Astrocyte (in vitro differentiated cells and primary cell): ENCODE results near the gene BOD1L2. TPM values are rescaled to one million over a fixed set of nuclear protein-coding genes. Genes with fewer than 3 reads are reported as not detected.

Source experiments
- DNase-seq: peaks from one replicate; pipeline ENCODE4 v3.0.0-alpha.2; 2010; ENCODE audit warnings: low read depth
- FAIRE-seq: peaks from 2 replicates; lab custom pipeline; 2011; peaks lifted over from hg19 to GRCh38; lab: Jason Lieb, UNC
- H2AFZ ChIP-seq: 2 replicates; pipeline ENCODE4 v1.6.0; 2012; ENCODE audit warnings: low read depth, low read length, inconsistent platforms
- H3K27ac ChIP-seq: 2 replicates; pipeline ENCODE4 v1.5.1; 2011; ENCODE audit warnings: low read depth, low read length, inconsistent platforms
- H3K27me3 ChIP-seq: 2 replicates; pipeline ENCODE4 v1.6.0; 2011; ENCODE audit warnings: low read length, inconsistent platforms; ENCODE audit not compliant: insufficient read depth
- H3K36me3 ChIP-seq: 2 replicates; pipeline ENCODE4 v1.5.1; 2011; ENCODE audit warnings: low read length, inconsistent platforms; ENCODE audit not compliant: insufficient read depth
- H3K4me1 ChIP-seq: 2 replicates; pipeline ENCODE4 v1.5.1; 2011; ENCODE audit warnings: low read length, inconsistent platforms; ENCODE audit not compliant: insufficient read depth
- H3K4me2 ChIP-seq: 2 replicates; pipeline ENCODE4 v1.6.0; 2012; ENCODE audit warnings: low read length, inconsistent platforms
- H3K4me3 ChIP-seq: 2 replicates; pipeline ENCODE4 v1.5.1; 2011; ENCODE audit warnings: low read depth, mild to moderate bottlenecking, low read length, inconsistent platforms; ENCODE audit not compliant: insufficient read depth
- H3K79me2 ChIP-seq: 2 replicates; pipeline ENCODE4 v1.6.0; 2012; ENCODE audit warnings: mild to moderate bottlenecking, low read length, inconsistent platforms; ENCODE audit not compliant: insufficient read depth
- H3K9ac ChIP-seq: 2 replicates; pipeline ENCODE4 v1.6.0; 2012; ENCODE audit warnings: mild to moderate bottlenecking, low read length, inconsistent platforms
- H3K9me3 ChIP-seq: 2 replicates; pipeline ENCODE4 v1.5.1; 2012; ENCODE audit warnings: low read depth, mild to moderate bottlenecking, low read length, inconsistent platforms; ENCODE audit not compliant: insufficient read depth
- H4K20me1 ChIP-seq: 2 replicates; pipeline ENCODE4 v1.6.0; 2012; ENCODE audit warnings: low read length, inconsistent platforms; ENCODE audit not compliant: insufficient read depth
- H3K27ac Mint-ChIP-seq: one replicate; pipeline ENCODE4 v1.8.0; 2021; ENCODE audit warnings: mild to moderate bottlenecking, mixed read lengths; ENCODE audit not compliant: unreplicated experiment
- H3K27me3 Mint-ChIP-seq: one replicate; pipeline ENCODE4 v1.8.0; 2021; ENCODE audit warnings: low read depth, mixed read lengths; ENCODE audit not compliant: unreplicated experiment
- H3K36me3 Mint-ChIP-seq: one replicate; pipeline ENCODE4 v1.8.0; 2021; ENCODE audit warnings: low read depth, mixed read lengths; ENCODE audit not compliant: unreplicated experiment
- H3K4me1 Mint-ChIP-seq: one replicate; pipeline ENCODE4 v1.8.0; 2021; ENCODE audit warnings: low read depth, mixed read lengths; ENCODE audit not compliant: unreplicated experiment
- H3K4me3 Mint-ChIP-seq: one replicate; pipeline ENCODE4 v1.8.0; 2021; ENCODE audit warnings: mild to moderate bottlenecking, moderate library complexity, mixed read lengths; ENCODE audit not compliant: unreplicated experiment
- H3K9me3 Mint-ChIP-seq: one replicate; pipeline ENCODE4 v1.8.0; 2021; ENCODE audit warnings: mild to moderate bottlenecking, mixed read lengths; ENCODE audit not compliant: unreplicated experiment
- CTCF ChIP-seq: IDR thresholded peaks from 2 replicates; pipeline ENCODE4 v1.5.1; 2011; ENCODE audit warnings: low read depth, mild to moderate bottlenecking, inconsistent platforms, low read length, moderate library complexity; ENCODE audit not compliant: insufficient read depth
- EZH2 ChIP-seq: IDR thresholded peaks from 2 replicates; pipeline ENCODE4 v1.6.1; 2012; ENCODE audit warnings: mild to moderate bottlenecking, low read length, inconsistent platforms; ENCODE audit not compliant: insufficient read depth
- total RNA-seq: library from RNA; stranded (reverse); gene quantifications from 2 replicates; pipeline ENCODE4 v1.2.1, GENCODE V29; 2021

Gene BOD1L2
- total RNA-seq, 1 donor from 2014 or later = not detected

- H3K36me3 ChIP-seq = no peaks in the 10 kb centered on the region
- no peaks in the 10 kb centered on the region for H3K4me1 ChIP-seq
- no peak overlapping the region for H3K4me3 Mint-ChIP-seq
- no peak overlapping the region for H2AFZ ChIP-seq
- H3K9me3 Mint-ChIP-seq = peaks cover 3% of the 10 kb centered on the region
- H3K4me2 ChIP-seq = no peak overlapping the region
- H3K27me3 ChIP-seq = no peaks in the 10 kb centered on the region
- no peaks in the 10 kb centered on the region for H4K20me1 ChIP-seq
- H3K27me3 Mint-ChIP-seq = peaks cover 12% of the 10 kb centered on the region
- no peaks in the 10 kb centered on the region for H3K79me2 ChIP-seq
- H3K27ac Mint-ChIP-seq = no peak overlapping the region
- H3K9ac ChIP-seq = no peak overlapping the region
- no peak overlapping the region for H3K4me3 ChIP-seq
- no peak for TF ChIP-seq EZH2
- no peak for TF ChIP-seq CTCF
- DNase-seq (no peak), FAIRE-seq (no peak)
- H3K36me3 Mint-ChIP-seq = no peaks in the 10 kb centered on the region
- no peaks in the 10 kb centered on the region for H3K4me1 Mint-ChIP-seq
- H3K9me3 ChIP-seq = no peaks in the 10 kb centered on the region
- H3K27ac ChIP-seq = no peak overlapping the region
Observed at GRCh38 chr18:57195341-57195740, 48.5 kb downstream of the BOD1L2 start.

- no peak for TF ChIP-seq CTCF
- TF ChIP-seq EZH2 = no peak
Observed at GRCh38 chr18:57197261-57197660, 50.4 kb downstream of the BOD1L2 start.

GRCh38 chr18:57198073-57198472 is 51.2 kb downstream of the BOD1L2 start:
- TF ChIP-seq CTCF (no peak), EZH2 (no peak)
- Mint-ChIP-seq H3K27me3 (peaks cover 12% of the 10 kb centered on the region), H3K4me1 (no peaks in the 10 kb centered on the region), H3K27ac (no peak overlapping the region), H3K9me3 (peaks cover 3% of the 10 kb centered on the region), H3K4me3 (no peak overlapping the region), H3K36me3 (no peaks in the 10 kb centered on the region)
- Histone ChIP-seq H3K79me2 (no peaks in the 10 kb centered on the region), H3K4me2 (no peak overlapping the region), H3K27me3 (no peaks in the 10 kb centered on the region), H3K4me3 (no peak overlapping the region), H2AFZ (no peak overlapping the region), H3K27ac (no peak overlapping the region), H4K20me1 (no peaks in the 10 kb centered on the region), H3K9ac (no peak overlapping the region), H3K9me3 (no peaks in the 10 kb centered on the region), H3K4me1 (no peaks in the 10 kb centered on the region), H3K36me3 (no peaks in the 10 kb centered on the region)
- DNase-seq (no peak), FAIRE-seq (no peak)

More at GRCh38 chr18:57197261-57197660, 50.4 kb downstream of the BOD1L2 start:
- H3K36me3 ChIP-seq = no peaks in the 10 kb centered on the region
- no peak for DNase-seq
- no peaks in the 10 kb centered on the region for H4K20me1 ChIP-seq
- H3K9me3 Mint-ChIP-seq = peaks cover 3% of the 10 kb centered on the region
- H3K9me3 ChIP-seq = no peaks in the 10 kb centered on the region
- H3K27ac Mint-ChIP-seq = no peak overlapping the region
- H3K27me3 ChIP-seq = no peaks in the 10 kb centered on the region
- no peak overlapping the region for H2AFZ ChIP-seq
- no peak overlapping the region for H3K4me3 ChIP-seq
- no peaks in the 10 kb centered on the region for H3K4me1 Mint-ChIP-seq
- FAIRE-seq = no peak
- H3K36me3 Mint-ChIP-seq = no peaks in the 10 kb centered on the region
- no peaks in the 10 kb centered on the region for H3K4me1 ChIP-seq
- H3K4me3 Mint-ChIP-seq = no peak overlapping the region
- H3K27ac ChIP-seq = no peak overlapping the region
- H3K27me3 Mint-ChIP-seq = peaks cover 14% of the 10 kb centered on the region
- no peak overlapping the region for H3K9ac ChIP-seq
- no peak overlapping the region for H3K4me2 ChIP-seq
- H3K79me2 ChIP-seq = no peaks in the 10 kb centered on the region
